ENCODE results near the gene HK2. TPM values are rescaled to one million over a fixed set of nuclear protein-coding genes. Genes with fewer than 3 reads are reported as not detected.

HK2 gene
- polyA plus RNA-seq, 2 of the 4 experiments (the other 2 are of a cell fraction) = 0.37 to 1.2 TPM

DNA sequence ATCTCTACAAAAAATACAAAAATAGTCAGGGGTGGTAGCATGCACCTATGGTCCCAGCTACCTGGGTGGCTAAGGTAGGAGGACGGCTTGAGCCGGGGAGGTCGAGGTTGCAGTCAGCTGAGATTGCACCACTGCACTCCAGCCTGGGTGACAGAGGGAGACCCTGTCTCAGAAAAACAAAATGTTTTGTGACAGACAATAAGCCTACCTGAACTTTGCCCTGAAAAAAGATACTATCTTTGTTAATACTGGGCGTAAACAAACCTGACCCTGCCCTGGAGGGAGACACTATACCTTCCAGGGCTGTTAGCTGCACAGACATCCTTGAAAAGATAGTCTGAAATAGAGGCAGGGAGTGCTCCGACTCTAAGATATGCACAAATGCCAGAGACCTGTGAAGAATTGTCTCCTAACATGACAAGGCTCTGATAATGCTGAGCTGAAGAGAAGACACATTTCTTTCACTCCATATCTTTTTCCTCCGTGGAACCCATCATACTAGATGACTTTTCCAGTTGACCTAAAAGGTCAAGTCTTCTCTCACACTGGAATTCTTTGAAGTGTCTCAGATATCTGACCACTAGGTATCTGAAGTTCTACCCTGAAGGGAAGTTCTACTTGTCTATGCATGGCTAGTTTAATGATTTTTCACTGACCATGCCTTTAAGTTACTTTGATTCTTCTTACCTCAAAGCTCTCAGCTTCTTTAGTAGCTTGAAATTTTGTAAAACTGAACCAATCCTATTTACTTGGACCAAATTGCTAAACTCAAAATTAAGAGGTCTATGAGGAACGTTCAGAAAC is 20.9 kb upstream of the HK2 start:
- Histone ChIP-seq H3K4me3 (no peak overlapping the region), H3K27ac (no peak overlapping the region), H3K9me3 (no peaks in the 10 kb centered on the region), H3K4me1 (no peaks in the 10 kb centered on the region), H3K4me2 (no peak overlapping the region)
- CTCF ChIA-PET = interaction anchor here (0.6 to 2.3 kb wide), 7 partner anchors 23 to 631 kb away, joined by 3 to 10 read pairs (median 3); no protein-coding TSS in a partner anchor
- FAIRE-seq (no peak), ATAC-seq (no peak), DNase-seq (ENCODE audit: low read depth in 1 of 2, low spot score in 1 of 2) (no peak)
- POLR2A ChIA-PET = no interaction called here
- TF ChIP-seq ATOH8 (CRISPR knock-in tag; IDR thresholded peaks at IDR 0.05; ENCODE audit: low read depth) = no peak
- no peak for TF ChIP-seq NPAS2 (CRISPR knock-in tag; IDR thresholded peaks at IDR 0.05; ENCODE audit: borderline replicate concordance)
- no peak for TF ChIP-seq MYC (IDR thresholded peaks at IDR 0.05; ENCODE audit: borderline replicate concordance, low read length)
- no peak for TF ChIP-seq CHD4 (IDR thresholded peaks at IDR 0.05; ENCODE audit: borderline replicate concordance)
- TF ChIP-seq HOXB13 (CRISPR knock-in tag; IDR thresholded peaks at IDR 0.05; ENCODE audit: low read depth) = no peak
- TF ChIP-seq ZSCAN20 (CRISPR knock-in tag; IDR thresholded peaks at IDR 0.05) = no peak
- TF ChIP-seq RCOR1 (IDR thresholded peaks at IDR 0.05; ENCODE audit: low read depth, low read length) = no peak
- TF ChIP-seq E2F6 (IDR thresholded peaks at IDR 0.05; ENCODE audit: borderline replicate concordance, low read depth) = no peak
- TF ChIP-seq, protein P1, sequence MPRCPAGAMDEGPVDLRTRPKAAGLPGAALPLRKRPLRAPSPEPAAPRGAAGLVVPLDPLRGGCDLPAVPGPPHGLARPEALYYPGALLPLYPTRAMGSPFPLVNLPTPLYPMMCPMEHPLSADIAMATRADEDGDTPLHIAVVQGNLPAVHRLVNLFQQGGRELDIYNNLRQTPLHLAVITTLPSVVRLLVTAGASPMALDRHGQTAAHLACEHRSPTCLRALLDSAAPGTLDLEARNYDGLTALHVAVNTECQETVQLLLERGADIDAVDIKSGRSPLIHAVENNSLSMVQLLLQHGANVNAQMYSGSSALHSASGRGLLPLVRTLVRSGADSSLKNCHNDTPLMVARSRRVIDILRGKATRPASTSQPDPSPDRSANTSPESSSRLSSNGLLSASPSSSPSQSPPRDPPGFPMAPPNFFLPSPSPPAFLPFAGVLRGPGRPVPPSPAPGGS (IDR thresholded peaks at IDR 0.05) = no peak
- TF ChIP-seq GATA3 (IDR thresholded peaks at IDR 0.05; ENCODE audit: borderline replicate concordance) = no peak
- no peak for TF ChIP-seq KDM1A (IDR thresholded peaks at IDR 0.05; ENCODE audit: low read depth)
- TF ChIP-seq EHF (CRISPR knock-in tag; IDR thresholded peaks at IDR 0.05) = no peak
- TF ChIP-seq NFE2L2 (conservative IDR thresholded peaks at IDR 0.05; ENCODE audit: low read length) = no peak
- TF ChIP-seq JUNB (IDR thresholded peaks at IDR 0.05) = no peak
- TF ChIP-seq HOXB5 (CRISPR knock-in tag; IDR thresholded peaks at IDR 0.05) = no peak
- 28% methylated on average over 7 of the region's 7 CpGs for WGBS (ENCODE audit: missing lambda C conversion rate)

- H3K4me3 ChIP-seq = no peak overlapping the region
- H3K4me2 ChIP-seq = no peak overlapping the region
- 16% methylated on average over 2 of the region's 2 CpGs for WGBS (ENCODE audit: missing lambda C conversion rate)
- no peak overlapping the region for H3K27ac ChIP-seq
- DNase-seq (ENCODE audit: low read depth in 1 of 2, low spot score in 1 of 2) (no peak), FAIRE-seq (no peak), ATAC-seq (no peak)
- CTCF ChIA-PET = interaction anchor here (1.0 to 2.3 kb wide), 4 partner anchors 22 to 99 kb away, joined by 3 to 10 read pairs (median 6); no protein-coding TSS in a partner anchor
- POLR2A ChIA-PET = no interaction called here
- no peaks in the 10 kb centered on the region for H3K4me1 ChIP-seq
- no peaks in the 10 kb centered on the region for H3K9me3 ChIP-seq
- TF ChIP-seq ATOH8 (CRISPR knock-in tag; IDR thresholded peaks at IDR 0.05; ENCODE audit: low read depth) = no peak
- no peak for TF ChIP-seq CHD2 (IDR thresholded peaks at IDR 0.05; ENCODE audit: low read length, partially characterized antibody)
- no peak for TF ChIP-seq KDM5A (IDR thresholded peaks at IDR 0.05)
These were observed 19.8 kb upstream of the HK2 start for GRCh38 chr2:74814102-74814501.

- WGBS (ENCODE audit: missing lambda C conversion rate) = 80% methylated on average over 1 of the region's 1 CpG
- Histone ChIP-seq H3K4me2 (no peak overlapping the region), H3K27ac (no peak overlapping the region), H3K4me1 (no peaks in the 10 kb centered on the region), H3K4me3 (no peak overlapping the region), H3K9me3 (no peaks in the 10 kb centered on the region)
- no peak for DNase-seq (ENCODE audit: low read depth in 1 of 2, low spot score in 1 of 2)
- no peak for FAIRE-seq
- ChIA-PET CTCF (interaction anchor here (0.6 to 1.0 kb wide), 2 partner anchors 35 to 77 kb away, joined by 3 read pairs; no protein-coding TSS in a partner anchor), POLR2A (no interaction called here)
- ATAC-seq = no peak
- no peak for TF ChIP-seq RAD21 (conservative IDR thresholded peaks at IDR 0.05 in 1 of 2, IDR thresholded peaks at IDR 0.05 in 1 of 2)
- no peak for TF ChIP-seq JUNB (IDR thresholded peaks at IDR 0.05)
- no peak for TF ChIP-seq CBX2 (IDR thresholded peaks at IDR 0.05; ENCODE audit: borderline replicate concordance, low read depth)
These were observed 18.0 kb upstream of the HK2 start for GRCh38 chr2:74815941-74816340.

Data from A549 (cell line).